C4-2B (cell line): ENCODE measurements around the gene GRM7.

Source experiments
- H3K27ac ChIP-seq: fragments of 450-650 bp; 2 replicates; pipeline ENCODE4 v1.5.1; 2017
- CTCF ChIP-seq: fragments of 450-650 bp; conservative IDR thresholded peaks from 2 replicates; pipeline ENCODE4 v1.5.1; 2017; ENCODE audit warnings: mild to moderate bottlenecking
- ZFX ChIP-seq: fragments of 450-650 bp; IDR thresholded peaks from 2 replicates; pipeline ENCODE4 v1.6.1; 2017

GRM7 gene

DNA sequence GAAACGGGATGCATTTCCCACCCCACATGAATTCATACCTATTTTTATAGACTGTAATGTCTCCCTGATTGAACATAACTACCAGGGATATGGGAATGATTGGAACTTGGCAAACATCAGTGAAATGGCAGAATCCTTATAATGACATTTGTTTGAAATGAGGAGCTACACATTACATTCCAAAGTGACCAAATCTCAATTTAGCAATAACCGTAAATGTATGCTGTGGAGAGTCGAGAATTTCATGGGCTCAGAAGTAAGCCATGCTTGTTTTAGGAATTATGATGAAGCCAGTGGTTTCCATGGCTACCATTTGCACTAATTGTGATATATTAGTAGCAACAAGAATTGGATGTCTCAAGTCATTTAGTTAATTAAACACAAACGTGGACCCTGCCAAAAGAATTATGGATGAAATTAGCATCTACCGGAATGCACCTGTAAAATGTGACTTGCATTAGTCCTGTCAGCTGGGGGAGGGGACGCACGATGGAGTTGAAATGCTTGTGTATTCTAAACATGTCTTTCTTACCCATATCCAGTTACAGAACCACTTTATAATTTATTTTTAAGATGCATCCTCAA lies 760.2 kb downstream of the GRM7 start:
- H3K27ac ChIP-seq: no peak overlapping the region
- no peak for TF ChIP-seq CTCF
- no peak for TF ChIP-seq ZFX

GRCh38 chr3:7621651-7622050 lies 760.7 kb downstream of the GRM7 start:
- TF ChIP-seq ZFX: no peak
- no peak for TF ChIP-seq CTCF
- no peak overlapping the region for H3K27ac ChIP-seq

DNA sequence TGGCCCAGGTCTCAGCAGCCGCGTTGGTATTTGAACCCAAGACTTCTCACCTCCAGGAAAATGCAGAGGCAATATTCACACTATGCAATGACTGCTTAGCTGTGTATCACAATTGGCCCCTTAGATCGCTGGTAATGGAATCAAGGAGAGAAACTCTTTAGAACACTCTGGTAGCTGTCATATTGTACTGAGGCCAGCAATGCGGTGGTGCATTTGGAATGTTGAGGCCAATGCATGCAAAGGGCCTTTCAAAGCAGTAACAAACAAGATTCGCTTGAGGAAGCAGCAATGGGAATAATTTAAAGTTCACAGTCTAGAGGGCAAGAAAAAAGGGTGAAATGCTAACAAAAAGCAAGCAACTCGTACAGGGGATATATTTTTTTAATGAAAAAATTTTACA lies 764.1 kb downstream of the GRM7 start:
- TF ChIP-seq CTCF (no peak), ZFX (no peak)

DNA sequence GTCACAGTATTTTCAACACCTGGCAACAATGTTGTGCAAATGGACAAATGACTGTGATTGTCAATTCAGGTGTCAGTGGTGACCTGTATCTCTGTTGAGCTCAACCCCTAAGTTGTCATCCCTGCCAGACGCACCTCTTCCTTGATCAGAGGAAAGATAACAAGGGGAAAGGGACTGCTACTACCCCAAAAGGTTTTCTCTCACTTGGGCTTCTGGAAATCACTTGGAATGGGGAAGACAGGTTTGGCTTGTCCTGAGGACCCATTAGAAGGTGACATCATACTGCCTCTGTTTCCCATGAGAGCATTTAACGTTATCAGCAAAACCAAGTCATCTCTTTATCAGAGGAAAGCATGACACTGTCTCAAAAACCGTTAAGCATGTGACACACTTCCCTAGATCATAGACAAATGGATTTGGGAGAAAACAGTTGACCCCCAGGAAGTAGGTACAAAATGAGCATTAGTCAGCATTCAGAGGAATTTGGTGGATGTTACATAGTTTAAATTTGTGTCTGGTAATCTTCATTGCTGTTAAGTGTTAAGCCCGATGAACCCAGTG lies 769.5 kb downstream of the GRM7 start:
- no peak overlapping the region for H3K27ac ChIP-seq
- TF ChIP-seq ZFX (no peak), CTCF (no peak)

More for the DNA sequence above, 764.1 kb downstream of the GRM7 start:
- H3K27ac ChIP-seq: no peak overlapping the region

- no peak for TF ChIP-seq CTCF
- TF ChIP-seq ZFX: no peak
- no peak overlapping the region for H3K27ac ChIP-seq
These were observed 770.0 kb downstream of the GRM7 start for GRCh38 chr3:7630925-7631324.

DNA sequence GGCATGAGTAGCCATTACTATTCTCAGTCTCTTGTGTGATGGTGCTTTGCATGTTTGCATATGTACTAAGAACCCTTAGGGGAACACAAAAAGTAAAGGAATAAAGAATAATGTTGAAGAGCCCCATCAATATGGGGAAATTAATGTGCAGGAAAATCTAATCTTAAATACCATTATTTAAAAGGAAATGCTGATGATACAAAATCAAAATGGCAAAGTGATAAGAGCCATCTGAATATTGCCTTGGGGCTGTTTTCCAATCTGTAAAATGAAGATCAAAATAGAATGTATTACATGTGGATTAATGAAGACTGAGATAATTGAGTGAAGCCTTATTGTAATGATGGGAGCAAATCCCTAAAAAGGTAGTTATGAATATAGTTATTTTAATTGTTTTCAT lies 771.4 kb downstream of the GRM7 start:
- H3K27ac ChIP-seq: no peak overlapping the region
- TF ChIP-seq ZFX: no peak
- no peak for TF ChIP-seq CTCF

DNA sequence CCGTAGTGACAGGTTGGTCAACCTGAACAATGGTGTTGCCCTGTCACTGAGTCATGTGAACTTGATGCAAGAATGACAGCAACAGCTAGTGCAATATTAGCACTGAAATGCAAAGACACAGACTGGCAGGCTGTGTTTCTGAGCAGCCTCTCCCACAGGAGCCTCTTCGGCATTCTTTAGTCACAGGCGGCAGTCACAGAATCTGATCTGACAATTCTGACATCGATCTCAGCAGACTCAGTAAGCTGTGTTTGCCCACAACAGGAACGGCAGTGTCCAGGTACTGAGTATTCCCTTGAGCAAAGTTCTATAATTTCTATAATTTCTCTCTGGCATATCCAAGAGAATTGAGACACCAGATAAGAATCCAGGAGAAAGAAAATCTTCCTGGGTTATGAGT lies 776.8 kb downstream of the GRM7 start:
- no peak for TF ChIP-seq ZFX

GRCh38 chr3:7638103-7638502 lies 777.2 kb downstream of the GRM7 start:
- no peak for TF ChIP-seq CTCF
- no peak for TF ChIP-seq ZFX
- no peak overlapping the region for H3K27ac ChIP-seq

More for the DNA sequence above, 776.8 kb downstream of the GRM7 start:
- no peak overlapping the region for H3K27ac ChIP-seq
